Mesothelial cell of epicardium (in vitro differentiated cells): ENCODE results near the gene ACAD8. TPM values are rescaled to one million over a fixed set of nuclear protein-coding genes. Genes with fewer than 3 reads are reported as not detected.

Experiments
- DNase-seq, 2 experiments: peaks; one replicate each; pipeline ENCODE4 v3.0.0; 2021; ENCODE audit warnings: low spot score in 2 of 2; ENCODE audit not compliant: unreplicated experiment in 2 of 2
- H3K27ac Mint-ChIP-seq: 2 replicates; pipeline ENCODE4 v1.8.0; 2021; ENCODE audit warnings: mixed read lengths
- H3K27me3 Mint-ChIP-seq: 2 replicates; pipeline ENCODE4 v1.8.0; 2021; ENCODE audit warnings: low read depth, mixed read lengths
- H3K36me3 Mint-ChIP-seq: 2 replicates; pipeline ENCODE4 v1.8.0; 2021; ENCODE audit warnings: mixed read lengths
- H3K4me1 Mint-ChIP-seq: 2 replicates; pipeline ENCODE4 v1.8.0; 2021; ENCODE audit warnings: mixed read lengths
- H3K4me3 Mint-ChIP-seq: 2 replicates; pipeline ENCODE4 v1.8.0; 2021; ENCODE audit warnings: mild to moderate bottlenecking, moderate library complexity, mixed read lengths
- H3K9me3 Mint-ChIP-seq: 2 replicates; pipeline ENCODE4 v1.8.0; 2021; ENCODE audit warnings: mixed read lengths
- total RNA-seq: library from RNA; stranded (reverse); gene quantifications from 3 replicates; pipeline ENCODE4 v1.2.1, GENCODE V29; 2021
- TF ChIP-seq, protein P1 (sequence below): fragments of 200-600 bp; sonication (generic); IDR thresholded peaks from one replicate; pipeline ENCODE4 v1.5.0; 2021; ENCODE audit warnings: antibody characterized with exemption; ENCODE audit not compliant: unreplicated experiment

ACAD8 gene
- total RNA-seq, 1 donor from 2014 or later: 23.1 TPM

GRCh38 chr11:134257101-134257500, 3.7 kb downstream of the ACAD8 start:
- H3K27ac Mint-ChIP-seq: no peak overlapping the region
- no peak overlapping the region for H3K4me3 Mint-ChIP-seq
- peaks cover 4% of the 10 kb centered on the region for H3K36me3 Mint-ChIP-seq
- no peaks in the 10 kb centered on the region for H3K9me3 Mint-ChIP-seq
- H3K4me1 Mint-ChIP-seq: peaks cover 13% of the 10 kb centered on the region
- TF ChIP-seq, protein P1, sequence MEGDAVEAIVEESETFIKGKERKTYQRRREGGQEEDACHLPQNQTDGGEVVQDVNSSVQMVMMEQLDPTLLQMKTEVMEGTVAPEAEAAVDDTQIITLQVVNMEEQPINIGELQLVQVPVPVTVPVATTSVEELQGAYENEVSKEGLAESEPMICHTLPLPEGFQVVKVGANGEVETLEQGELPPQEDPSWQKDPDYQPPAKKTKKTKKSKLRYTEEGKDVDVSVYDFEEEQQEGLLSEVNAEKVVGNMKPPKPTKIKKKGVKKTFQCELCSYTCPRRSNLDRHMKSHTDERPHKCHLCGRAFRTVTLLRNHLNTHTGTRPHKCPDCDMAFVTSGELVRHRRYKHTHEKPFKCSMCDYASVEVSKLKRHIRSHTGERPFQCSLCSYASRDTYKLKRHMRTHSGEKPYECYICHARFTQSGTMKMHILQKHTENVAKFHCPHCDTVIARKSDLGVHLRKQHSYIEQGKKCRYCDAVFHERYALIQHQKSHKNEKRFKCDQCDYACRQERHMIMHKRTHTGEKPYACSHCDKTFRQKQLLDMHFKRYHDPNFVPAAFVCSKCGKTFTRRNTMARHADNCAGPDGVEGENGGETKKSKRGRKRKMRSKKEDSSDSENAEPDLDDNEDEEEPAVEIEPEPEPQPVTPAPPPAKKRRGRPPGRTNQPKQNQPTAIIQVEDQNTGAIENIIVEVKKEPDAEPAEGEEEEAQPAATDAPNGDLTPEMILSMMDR: no peak
- DNase-seq: no peak
- no peaks in the 10 kb centered on the region for H3K27me3 Mint-ChIP-seq

DNA sequence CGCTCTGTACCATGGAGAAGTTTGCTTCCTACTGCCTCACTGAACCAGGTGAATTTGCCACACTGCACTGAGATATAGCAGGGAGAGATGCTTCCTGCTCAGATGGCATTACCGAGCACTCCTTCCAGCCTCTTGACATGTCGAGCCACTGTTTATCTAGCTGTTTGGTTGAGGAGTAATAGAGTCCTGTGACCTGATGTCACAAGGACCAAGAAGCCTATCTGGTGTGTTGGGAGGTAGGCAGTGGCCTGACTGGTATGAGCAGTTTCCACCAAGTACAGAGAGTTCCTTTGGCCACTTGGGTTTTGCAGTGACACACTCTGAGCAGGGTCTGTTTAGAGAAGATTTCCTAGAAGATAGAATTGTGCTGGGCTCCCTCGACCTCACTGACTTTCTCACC, 5.2 kb downstream of the ACAD8 start:
- H3K4me3 Mint-ChIP-seq: no peak overlapping the region
- no peak for DNase-seq
- TF ChIP-seq, protein P1: no peak
- no peaks in the 10 kb centered on the region for H3K9me3 Mint-ChIP-seq
- peaks cover 4% of the 10 kb centered on the region for H3K4me1 Mint-ChIP-seq
- H3K27ac Mint-ChIP-seq: no peak overlapping the region
- peaks cover 4% of the 10 kb centered on the region for H3K36me3 Mint-ChIP-seq
- no peaks in the 10 kb centered on the region for H3K27me3 Mint-ChIP-seq

DNA sequence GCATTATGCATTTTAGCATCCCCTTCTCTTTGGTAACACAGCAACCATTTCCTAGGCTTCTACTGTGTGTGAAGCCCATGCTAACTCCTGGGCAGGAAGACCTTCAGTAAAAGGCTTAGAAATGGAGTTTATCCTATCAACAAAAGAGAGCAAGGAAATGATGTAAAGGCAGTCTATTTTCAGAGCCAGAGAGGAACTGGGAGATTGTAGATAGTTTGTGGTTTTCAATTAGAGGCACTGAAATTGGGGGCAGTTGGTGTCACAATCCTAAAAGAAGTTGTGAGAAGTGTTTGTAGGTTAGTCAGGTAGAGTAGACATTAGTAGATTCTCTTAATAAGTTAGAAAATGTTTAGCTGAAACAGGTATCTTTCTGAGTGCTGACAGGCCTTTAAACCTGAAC, 7.1 kb downstream of the ACAD8 start:
- Mint-ChIP-seq H3K4me3 (no peak overlapping the region), H3K27ac (no peak overlapping the region), H3K27me3 (no peaks in the 10 kb centered on the region), H3K9me3 (no peaks in the 10 kb centered on the region), H3K4me1 (no peaks in the 10 kb centered on the region), H3K36me3 (peaks cover 4% of the 10 kb centered on the region)
- no peak for DNase-seq
- TF ChIP-seq, protein P1: no peak

DNA sequence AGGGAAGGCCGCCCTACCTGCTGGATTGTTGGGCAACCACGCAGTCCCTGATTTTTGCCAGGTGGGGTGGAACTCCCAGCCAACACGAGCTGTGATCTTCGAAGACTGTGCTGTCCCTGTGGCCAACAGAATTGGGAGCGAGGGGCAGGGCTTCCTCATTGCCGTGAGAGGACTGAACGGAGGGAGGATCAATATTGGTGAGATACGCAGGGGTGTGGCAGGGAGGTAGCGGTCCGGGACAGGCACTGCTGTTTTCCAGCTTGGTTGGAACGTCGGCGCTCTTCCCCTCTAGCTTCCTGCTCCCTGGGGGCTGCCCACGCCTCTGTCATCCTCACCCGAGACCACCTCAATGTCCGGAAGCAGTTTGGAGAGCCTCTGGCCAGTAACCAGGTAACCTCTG, 7.6 kb downstream of the ACAD8 start:
- H3K4me3 Mint-ChIP-seq: no peak overlapping the region
- TF ChIP-seq, protein P1: no peak
- DNase-seq: no peak
- H3K4me1 Mint-ChIP-seq: no peaks in the 10 kb centered on the region
- H3K27ac Mint-ChIP-seq: no peak overlapping the region
- H3K36me3 Mint-ChIP-seq: peaks cover 4% of the 10 kb centered on the region
- H3K9me3 Mint-ChIP-seq: no peaks in the 10 kb centered on the region
- H3K27me3 Mint-ChIP-seq: no peaks in the 10 kb centered on the region

DNA sequence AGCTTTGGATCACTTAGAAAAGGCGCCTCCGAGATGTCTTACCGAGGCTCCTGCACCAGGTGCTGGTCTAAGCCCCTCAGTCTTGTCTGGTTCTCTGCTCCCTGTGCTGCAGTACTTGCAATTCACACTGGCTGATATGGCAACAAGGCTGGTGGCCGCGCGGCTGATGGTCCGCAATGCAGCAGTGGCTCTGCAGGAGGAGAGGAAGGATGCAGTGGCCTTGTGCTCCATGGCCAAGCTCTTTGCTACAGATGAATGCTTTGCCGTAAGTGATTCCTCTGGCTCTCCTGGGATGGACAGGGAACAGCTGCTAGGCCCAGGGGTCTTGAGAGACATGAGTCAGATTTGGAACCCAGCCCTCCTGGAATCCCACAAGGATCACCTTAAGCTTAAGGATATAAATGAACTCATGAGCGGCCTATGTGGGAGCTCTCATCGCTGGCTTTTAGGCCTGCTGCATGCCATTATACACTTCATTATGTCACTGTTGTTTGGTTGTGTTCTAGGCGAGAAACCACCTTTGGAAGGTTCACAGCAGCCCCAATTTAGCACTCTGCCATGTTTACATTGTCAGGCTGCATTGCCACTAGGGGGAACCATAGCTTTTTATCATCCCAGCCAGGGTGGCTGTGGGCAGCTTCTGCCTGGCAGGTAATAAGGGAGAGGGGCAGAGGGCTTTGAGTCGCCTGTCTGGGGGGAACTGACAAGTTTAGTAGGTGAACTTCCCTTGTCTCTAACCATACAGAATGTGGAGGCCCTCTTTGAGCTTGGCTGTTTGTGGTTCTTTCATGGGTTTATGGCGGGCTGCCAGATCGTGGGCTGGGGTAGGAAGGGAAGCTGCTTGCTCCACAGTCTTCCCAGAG, 8.5 kb downstream of the ACAD8 start:
- DNase-seq: no peak
- no peaks in the 10 kb centered on the region for H3K9me3 Mint-ChIP-seq
- no peak overlapping the region for H3K4me3 Mint-ChIP-seq
- H3K4me1 Mint-ChIP-seq: no peaks in the 10 kb centered on the region
- H3K27me3 Mint-ChIP-seq: no peaks in the 10 kb centered on the region
- H3K36me3 Mint-ChIP-seq: peaks cover 4% of the 10 kb centered on the region
- TF ChIP-seq, protein P1: peak; percentile 43
- no peak overlapping the region for H3K27ac Mint-ChIP-seq
